Right lobe of liver (tissue), 6 donors: ENCODE measurements around the gene PGAP2. TPM values are rescaled to one million over a fixed set of nuclear protein-coding genes. Genes with fewer than 3 reads are reported as not detected.

Source experiments
- ATAC-seq, 4 donors: fragments of 200-7000 bp; cut with Tn5 transposase; one replicate each; pipeline ENCODE4 v1.9.1; 2020; ENCODE audit warnings: mild to moderate bottlenecking in 4 of 4, moderate library complexity in 4 of 4
- DNase-seq, 3 donors: peaks; one replicate each; pipeline ENCODE4 v3.0.0-alpha.2; 2020
- H3K27ac ChIP-seq, 3 donors: fragments of 200-600 bp; one replicate each; pipeline ENCODE4 v1.8.0; 2022
- H3K27me3 ChIP-seq, 2 donors: fragments of 200-600 bp; one replicate each; pipeline ENCODE4 v1.8.0; 2022
- H3K36me3 ChIP-seq, 4 donors: fragments of 200-600 bp; sonication (generic) in 1 of 4; one replicate each; pipeline versions ENCODE4 v1.5.1 to v1.8.0; 2017 to 2022; ENCODE audit warnings: control low read depth in 1 of 4
- H3K4me1 ChIP-seq, 4 donors: fragments of 200-600 bp; sonication (generic) in 1 of 4; one replicate each; pipeline versions ENCODE4 v1.5.1 to v1.8.0; 2017 to 2022; ENCODE audit warnings: control low read depth in 1 of 4
- H3K4me3 ChIP-seq, 3 donors: fragments of 200-600 bp; one replicate each; pipeline ENCODE4 v1.8.0; 2022
- H3K9me3 ChIP-seq, 4 donors: fragments of 200-600 bp; sonication (generic) in 1 of 4; one replicate each; pipeline versions ENCODE4 v1.5.1 to v1.8.0; 2017 to 2022; ENCODE audit warnings: control low read depth in 1 of 4
- POLR2A ChIP-seq: fragments of 450-650 bp; IDR thresholded peaks from one replicate; pipeline ENCODE4 v1.6.1; 2017; ENCODE audit warnings: antibody characterized with exemption, mild to moderate bottlenecking
- WGBS: methylation state at CpG from one replicate; pipeline ENCODE4 v1.1.6; 2018; ENCODE audit warnings: low coverage, low lambda C conversion rate; ENCODE audit not compliant: insufficient coverage; ENCODE audit errors: missing lambda C conversion rate; 5-methylcytosine and 5-hydroxymethylcytosine counted together
- intact Hi-C, 2 donors: fragments of 100-400 bp; cut with DNase I; formaldehyde crosslinking; loops; one replicate each; pipeline versions ENCODE4 v1.11.2 to v1.14.1; 2022
- total RNA-seq, 6 experiments: library from RNA; depleted of rRNA in 2 of 6; stranded (reverse); fragments of >200 nt in 2 of 6; fragmentation: NEBNext Ultra II Directional in 3 of 6; extraction: Animal tissue kit (Norgen Biotek cat#: 25700) in 3 of 6; gene quantifications; one replicate each; pipeline versions ENCODE4 v1.1.0 to v1.2.4, GENCODE V29; 2016 to 2023
- TF ChIP-seq, protein P1 (sequence below), 4 donors: fragments of 200-600 bp in 3 of 4; fragments of 450-650 bp in 1 of 4; IDR thresholded peaks; one replicate each; pipeline versions ENCODE4 v1.5.1 to v1.8.0; 2016 to 2022; ENCODE audit warnings: antibody characterized with exemption in 4 of 4, mild to moderate bottlenecking in 2 of 4
- donor health status: DM: no; HTN: yes; CAD: no.
- donor health status: DM: no; HTN: no; CAD: no.
- donor health status: DM: no; HTN: no; CAD: no.
- donor health status: DM: no; HTN: yes; CAD: no.
- donor health status: DM: no; HTN: yes; CAD: no.

PGAP2 gene
- total RNA-seq, 6 experiments from 2014 or later: 14.8 to 26.8 (median 17.9) TPM

DNA sequence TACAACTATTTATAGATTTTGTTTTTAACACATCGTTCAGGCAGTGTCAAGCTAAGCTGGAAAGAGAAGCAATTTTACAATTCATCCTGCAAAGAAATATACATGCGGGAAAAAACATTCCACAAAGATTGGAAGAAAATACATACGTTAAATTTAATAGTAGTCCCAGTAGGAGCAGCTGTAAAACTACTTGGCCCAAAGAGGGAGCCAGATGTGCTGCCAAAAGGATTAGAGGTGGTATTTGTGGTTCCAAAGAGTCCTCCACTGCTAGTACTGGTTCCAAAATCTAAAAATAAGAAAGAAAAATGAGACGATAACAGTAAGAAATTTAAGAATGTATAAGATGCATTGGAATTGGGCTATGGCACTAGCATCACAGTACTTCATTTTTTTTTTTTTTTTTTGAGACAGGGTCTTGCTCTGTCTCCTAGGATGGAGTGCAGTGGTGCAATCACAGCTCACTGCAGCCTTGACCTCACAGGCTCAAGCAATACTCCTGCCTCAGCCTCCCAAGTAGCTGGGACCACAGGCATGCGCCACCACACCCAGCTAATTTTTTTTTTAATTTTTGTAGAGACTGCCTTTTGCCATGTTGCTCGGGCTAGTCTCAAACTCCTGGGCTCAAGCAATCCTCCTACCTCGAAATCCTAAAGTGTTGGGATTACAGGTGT is 32.5 kb upstream of the PGAP2 start:
- H3K27me3 ChIP-seq: no peaks in the 10 kb centered on the region
- no peaks in the 10 kb centered on the region for H3K4me1 ChIP-seq
- WGBS: 74% methylated on average over 6 of the region's 7 CpGs
- H3K9me3 ChIP-seq: no peaks in the 10 kb centered on the region
- TF ChIP-seq POLR2A: no peak
- TF ChIP-seq, protein P1, sequence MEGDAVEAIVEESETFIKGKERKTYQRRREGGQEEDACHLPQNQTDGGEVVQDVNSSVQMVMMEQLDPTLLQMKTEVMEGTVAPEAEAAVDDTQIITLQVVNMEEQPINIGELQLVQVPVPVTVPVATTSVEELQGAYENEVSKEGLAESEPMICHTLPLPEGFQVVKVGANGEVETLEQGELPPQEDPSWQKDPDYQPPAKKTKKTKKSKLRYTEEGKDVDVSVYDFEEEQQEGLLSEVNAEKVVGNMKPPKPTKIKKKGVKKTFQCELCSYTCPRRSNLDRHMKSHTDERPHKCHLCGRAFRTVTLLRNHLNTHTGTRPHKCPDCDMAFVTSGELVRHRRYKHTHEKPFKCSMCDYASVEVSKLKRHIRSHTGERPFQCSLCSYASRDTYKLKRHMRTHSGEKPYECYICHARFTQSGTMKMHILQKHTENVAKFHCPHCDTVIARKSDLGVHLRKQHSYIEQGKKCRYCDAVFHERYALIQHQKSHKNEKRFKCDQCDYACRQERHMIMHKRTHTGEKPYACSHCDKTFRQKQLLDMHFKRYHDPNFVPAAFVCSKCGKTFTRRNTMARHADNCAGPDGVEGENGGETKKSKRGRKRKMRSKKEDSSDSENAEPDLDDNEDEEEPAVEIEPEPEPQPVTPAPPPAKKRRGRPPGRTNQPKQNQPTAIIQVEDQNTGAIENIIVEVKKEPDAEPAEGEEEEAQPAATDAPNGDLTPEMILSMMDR (IDR thresholded peaks at IDR 0.05): no peak
- ATAC-seq: no peak
- no peak overlapping the region for H3K27ac ChIP-seq
- DNase-seq: no peak
- intact Hi-C loops: no loop called here
- H3K4me3 ChIP-seq: no peak overlapping the region
- H3K36me3 ChIP-seq: peaks cover 0 to 96% (median 27%) of the 10 kb centered on the region in 4 donors

DNA sequence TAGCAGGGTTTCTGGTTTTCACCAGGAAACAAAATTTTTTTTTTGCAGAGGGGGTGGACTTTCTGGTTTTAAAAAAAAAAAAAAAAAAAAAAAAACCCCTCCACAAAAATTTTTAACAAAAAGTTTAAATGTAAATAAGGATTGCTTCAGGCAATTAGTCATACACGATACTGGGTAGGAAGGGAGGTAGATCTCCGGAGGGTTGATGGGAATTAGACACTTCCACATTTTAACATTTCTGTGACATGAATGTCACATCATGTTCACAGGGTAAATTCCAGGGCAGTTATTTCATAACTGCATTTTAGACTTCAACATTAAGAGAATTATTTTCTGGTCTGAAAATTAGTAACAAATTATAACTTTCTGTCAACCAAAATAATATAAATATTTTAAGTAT is 26.9 kb upstream of the PGAP2 start:
- Histone ChIP-seq H3K36me3 (peaks cover 0 to 45% (median 9%) of the 10 kb centered on the region in 4 donors), H3K4me3 (no peak overlapping the region), H3K27me3 (no peaks in the 10 kb centered on the region), H3K4me1 (peaks cover 0 to 8% (median 0%) of the 10 kb centered on the region in 4 donors), H3K27ac (no peak overlapping the region), H3K9me3 (no peaks in the 10 kb centered on the region)
- intact Hi-C loops: no loop called here
- no peak for TF ChIP-seq POLR2A
- TF ChIP-seq, protein P1 (IDR thresholded peaks at IDR 0.05): no peak
- 10% methylated on average over 2 of the region's 2 CpGs for WGBS
- DNase-seq (no peak), ATAC-seq (peak in 2 of 4 donors; percentile 34 to 86)

DNA sequence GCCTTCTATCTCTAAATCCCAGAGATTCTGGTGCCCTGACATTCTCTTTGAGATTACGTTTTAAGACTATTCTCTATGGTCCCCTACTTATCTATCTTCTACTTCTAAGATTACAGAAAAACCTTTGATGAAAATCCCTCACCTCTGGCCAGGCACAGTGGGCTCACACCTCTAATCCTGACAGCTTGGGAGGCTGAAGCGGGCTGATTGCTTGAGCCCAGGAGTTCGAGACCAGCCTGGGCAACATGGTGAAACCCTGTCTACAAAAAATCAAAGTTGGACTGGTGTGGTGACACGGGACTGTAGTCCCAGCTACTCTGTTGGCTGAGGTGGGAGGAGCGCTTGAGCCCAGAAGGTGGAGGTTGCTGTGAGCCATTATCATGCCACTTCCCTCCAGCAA is 25.4 kb upstream of the PGAP2 start:
- Histone ChIP-seq H3K27ac (no peak overlapping the region), H3K36me3 (peaks cover 0 to 29% (median 6%) of the 10 kb centered on the region in 4 donors), H3K27me3 (no peaks in the 10 kb centered on the region), H3K4me1 (peaks cover 0 to 16% (median 6%) of the 10 kb centered on the region in 4 donors), H3K4me3 (no peak overlapping the region), H3K9me3 (no peaks in the 10 kb centered on the region)
- DNase-seq (peak in 1 of 3 donors; percentile 23), ATAC-seq (no peak)
- 86% methylated on average over 5 of the region's 5 CpGs for WGBS
- TF ChIP-seq, protein P1 (IDR thresholded peaks at IDR 0.05): no peak
- no peak for TF ChIP-seq POLR2A
- intact Hi-C loops: no loop called here

DNA sequence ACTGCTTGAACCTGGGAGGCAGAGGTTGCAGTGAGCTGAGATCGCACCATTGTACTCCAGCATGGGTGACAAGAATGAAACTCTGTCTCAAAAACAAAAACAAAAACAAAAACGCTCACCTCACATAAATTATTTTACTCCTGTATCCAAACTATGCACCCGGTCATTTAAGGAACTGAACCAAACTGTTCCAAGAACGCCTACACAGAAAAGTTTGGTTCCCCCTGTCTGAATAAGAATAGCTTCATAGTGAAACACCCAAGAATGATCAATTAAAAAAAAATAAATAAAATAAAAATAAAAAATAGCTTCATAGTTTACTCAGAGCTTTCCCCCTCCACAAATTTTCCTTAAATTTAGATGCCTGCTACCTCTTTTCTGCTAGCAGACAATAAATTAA is 24.7 kb upstream of the PGAP2 start:
- peaks cover 0 to 23% (median 3%) of the 10 kb centered on the region in 4 donors for H3K36me3 ChIP-seq
- peaks cover 0 to 22% (median 9%) of the 10 kb centered on the region in 4 donors for H3K4me1 ChIP-seq
- H3K27ac ChIP-seq: no peak overlapping the region
- no peak for DNase-seq
- WGBS: 76% methylated on average over 4 of the region's 4 CpGs
- H3K4me3 ChIP-seq: no peak overlapping the region
- H3K27me3 ChIP-seq: no peaks in the 10 kb centered on the region
- H3K9me3 ChIP-seq: no peaks in the 10 kb centered on the region
- ATAC-seq: no peak
- TF ChIP-seq POLR2A: no peak
- TF ChIP-seq, protein P1 (IDR thresholded peaks at IDR 0.05): no peak
- intact Hi-C loops: no loop called here
